ENCODE results near the gene EFHC2. TPM values are rescaled to one million over a fixed set of nuclear protein-coding genes. Genes with fewer than 3 reads are reported as not detected.
"Not testable (repeated sequence)": the region's sequence is repeated elsewhere in the genome, so short reads cannot be mapped to it uniquely, and the experiment has no call there.

The EFHC2 gene
- total and polyA plus RNA-seq, 12 donors, result 1.5 to 17.9 (median 10.3) TPM

GRCh38 chrX:44189116-44189515, 154.4 kb downstream of the EFHC2 start:
- peaks cover 0 to 30% (median 0%) of the 10 kb centered on the region in 7 donors for H3K27me3 ChIP-seq
- ATAC-seq, result no peak
- intact Hi-C loops (cut with DNase I), result no loop called here
- DNase-seq, result no peak
- H3K9me3 ChIP-seq, result no peaks in the 10 kb centered on the region
- H3K4me1 ChIP-seq, result no peaks in the 10 kb centered on the region
- TF ChIP-seq, protein P1, sequence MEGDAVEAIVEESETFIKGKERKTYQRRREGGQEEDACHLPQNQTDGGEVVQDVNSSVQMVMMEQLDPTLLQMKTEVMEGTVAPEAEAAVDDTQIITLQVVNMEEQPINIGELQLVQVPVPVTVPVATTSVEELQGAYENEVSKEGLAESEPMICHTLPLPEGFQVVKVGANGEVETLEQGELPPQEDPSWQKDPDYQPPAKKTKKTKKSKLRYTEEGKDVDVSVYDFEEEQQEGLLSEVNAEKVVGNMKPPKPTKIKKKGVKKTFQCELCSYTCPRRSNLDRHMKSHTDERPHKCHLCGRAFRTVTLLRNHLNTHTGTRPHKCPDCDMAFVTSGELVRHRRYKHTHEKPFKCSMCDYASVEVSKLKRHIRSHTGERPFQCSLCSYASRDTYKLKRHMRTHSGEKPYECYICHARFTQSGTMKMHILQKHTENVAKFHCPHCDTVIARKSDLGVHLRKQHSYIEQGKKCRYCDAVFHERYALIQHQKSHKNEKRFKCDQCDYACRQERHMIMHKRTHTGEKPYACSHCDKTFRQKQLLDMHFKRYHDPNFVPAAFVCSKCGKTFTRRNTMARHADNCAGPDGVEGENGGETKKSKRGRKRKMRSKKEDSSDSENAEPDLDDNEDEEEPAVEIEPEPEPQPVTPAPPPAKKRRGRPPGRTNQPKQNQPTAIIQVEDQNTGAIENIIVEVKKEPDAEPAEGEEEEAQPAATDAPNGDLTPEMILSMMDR (IDR thresholded peaks at IDR 0.05), result no peak
- H3K36me3 ChIP-seq, result no peaks in the 10 kb centered on the region
- no peak overlapping the region for H3K27ac ChIP-seq
- WGBS, 2 donors, result 93 to 94% methylated on average over 2 of the region's 2 CpGs
- H3K4me3 ChIP-seq, result no peak overlapping the region

DNA sequence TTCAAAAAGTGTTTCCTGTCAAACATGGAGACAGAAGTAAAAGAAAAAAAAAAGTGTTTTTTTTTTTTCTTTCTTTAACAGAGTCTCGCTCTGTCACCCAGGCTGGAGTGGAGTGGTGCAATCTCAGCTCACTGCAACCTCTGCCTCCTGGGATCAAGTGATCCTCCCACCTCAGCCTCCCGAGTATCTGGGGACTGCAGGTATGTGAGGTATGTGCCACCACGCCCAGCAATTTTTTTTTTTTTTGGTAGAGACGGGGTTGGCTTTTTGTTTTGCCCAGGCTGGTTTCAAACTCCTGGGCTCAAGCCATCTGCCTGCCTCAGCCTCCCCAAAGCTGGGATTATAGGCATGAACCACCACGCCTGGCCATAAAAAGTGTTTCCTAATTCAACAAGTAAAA, 155.6 kb downstream of the EFHC2 start:
- intact Hi-C loops (cut with DNase I); ATAC-seq; H3K36me3 ChIP-seq; H3K27ac ChIP-seq; H3K9me3 ChIP-seq; H3K4me1 ChIP-seq; DNase-seq; H3K4me3 ChIP-seq: not testable (repeated sequence)
- H3K27me3 ChIP-seq, result peaks cover 0 to 22% (median 0%) of the 10 kb centered on the region in 7 donors
- WGBS, 2 donors, result 82 to 83% methylated on average over 5 of the region's 5 CpGs

GRCh38 chrX:44183329-44183728, 160.1 kb downstream of the EFHC2 start:
- ATAC-seq (no peak), DNase-seq (no peak)
- H3K27ac ChIP-seq, result no peak overlapping the region
- no peaks in the 10 kb centered on the region for H3K4me1 ChIP-seq
- TF ChIP-seq, protein P1 (IDR thresholded peaks at IDR 0.05), result peak in 2 of 9 donors; percentile 16 to 19
- WGBS, 2 donors, result 81 to 83% methylated on average over 2 of the region's 2 CpGs
- H3K9me3 ChIP-seq, result no peaks in the 10 kb centered on the region
- no peak overlapping the region for H3K4me3 ChIP-seq
- intact Hi-C loops (cut with DNase I), result no loop called here
- peaks cover 0 to 17% (median 0%) of the 10 kb centered on the region in 7 donors for H3K27me3 ChIP-seq
- no peaks in the 10 kb centered on the region for H3K36me3 ChIP-seq

- Histone ChIP-seq H3K27ac (no peak overlapping the region), H3K27me3 (peaks cover 0 to 9% (median 0%) of the 10 kb centered on the region in 7 donors), H3K36me3 (no peaks in the 10 kb centered on the region), H3K9me3 (no peaks in the 10 kb centered on the region), H3K4me1 (no peaks in the 10 kb centered on the region), H3K4me3 (no peak overlapping the region)
- TF ChIP-seq, protein P1 (IDR thresholded peaks at IDR 0.05), result no peak
- intact Hi-C loops (cut with DNase I), result no loop called here
- WGBS, 2 donors, result 94 to 98% methylated on average over 6 of the region's 6 CpGs
- DNase-seq, result no peak
- no peak for ATAC-seq
Measured at GRCh38 chrX:44178274-44179053, 165.0 kb downstream of the EFHC2 start.

DNA sequence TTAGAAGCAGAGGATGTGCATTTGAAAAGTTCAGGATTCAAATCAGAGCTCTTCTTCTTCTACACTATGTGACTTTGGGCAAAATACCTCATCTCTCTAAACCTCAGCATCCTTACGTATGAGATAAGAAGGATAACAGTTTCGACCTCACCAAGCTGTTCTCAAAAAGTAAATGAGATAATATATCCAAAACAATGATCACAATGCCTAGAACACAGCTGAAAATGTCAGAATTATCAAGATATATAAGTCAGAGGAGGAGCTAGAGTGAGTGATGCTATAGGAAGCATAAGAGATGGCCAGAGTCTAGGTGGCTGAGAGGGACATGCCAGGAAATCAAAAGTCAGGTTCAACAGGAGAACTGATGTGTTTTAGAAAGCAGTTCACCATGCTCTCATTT, 168.0 kb downstream of the EFHC2 start:
- ATAC-seq (no peak), DNase-seq (no peak)
- no peak overlapping the region for H3K4me3 ChIP-seq
- WGBS, 2 donors, result 72 to 91% methylated on average over 2 of the region's 2 CpGs
- H3K27ac ChIP-seq, result no peak overlapping the region
- TF ChIP-seq, protein P1 (IDR thresholded peaks at IDR 0.05), result no peak
- H3K36me3 ChIP-seq, result no peaks in the 10 kb centered on the region
- H3K9me3 ChIP-seq, result no peaks in the 10 kb centered on the region
- no peaks in the 10 kb centered on the region for H3K4me1 ChIP-seq
- intact Hi-C loops (cut with DNase I), result no loop called here
- H3K27me3 ChIP-seq, result peaks cover 0 to 15% (median 0%) of the 10 kb centered on the region in 7 donors
